Ovary (tissue), 3 donors: Measurements from ENCODE around the gene C5AR2.

Experiments
- CTCF ChIP-seq, 3 donors: fragments of 450-650 bp in 2 of 3; fragments of 200-600 bp in 1 of 3; IDR thresholded peaks; one replicate each; pipeline versions ENCODE4 v1.5.1 to v1.8.0; 2016 to 2022; ENCODE audit warnings: antibody characterized with exemption in 3 of 3, mild to moderate bottlenecking in 1 of 3
- POLR2A ChIP-seq: fragments of 450-650 bp; IDR thresholded peaks from one replicate; pipeline ENCODE4 v1.6.1; 2017; ENCODE audit warnings: antibody characterized with exemption, mild to moderate bottlenecking, moderate library complexity
- donor health status: DM: no; HTN: no; CAD: no.

- TF ChIP-seq CTCF (IDR thresholded peaks at IDR 0.05), result no peak
- TF ChIP-seq POLR2A, result no peak
These were observed 40.6 kb downstream of the C5AR2 start for GRCh38 chr19:47372603-47373002.
